WTC11 (cell line): ENCODE results near the gene CCDC24. TPM values are rescaled to one million over a fixed set of nuclear protein-coding genes. Genes with fewer than 3 reads are reported as not detected.

Experiments
- ATAC-seq: fragments of 200-7000 bp; cut with Tn5 transposase; 2 replicates; pipeline ENCODE4 v1.10.0; 2021; ENCODE audit warnings: mild to moderate bottlenecking, moderate library complexity
- CTCF ChIA-PET: fragments of 300-600 bp; sonication (Branson Sonifier 250); formaldehyde crosslinking; loops from one replicate; lab custom pipeline; 2021; ENCODE audit warnings: antibody characterized with exemption; lab: Charles Lee
- POLR2A ChIA-PET: fragments of 350-600 bp; sonication (Branson Sonifier 250); formaldehyde crosslinking; loops from one replicate; lab custom pipeline; 2021; ENCODE audit warnings: antibody characterized with exemption; lab: Charles Lee
- DNase-seq: peaks from one replicate; pipeline ENCODE4 v3.0.0; 2021; ENCODE audit warnings: low spot score
- H3K27ac Mint-ChIP-seq: 2 replicates; pipeline ENCODE4 v1.8.0; 2021; ENCODE audit warnings: mixed read lengths
- H3K27me3 Mint-ChIP-seq: 2 replicates; pipeline ENCODE4 v1.8.0; 2021; ENCODE audit warnings: low read depth, mild to moderate bottlenecking, moderate library complexity, mixed read lengths
- H3K36me3 Mint-ChIP-seq: 2 replicates; pipeline ENCODE4 v1.8.0; 2021; ENCODE audit warnings: mixed read lengths
- H3K4me1 Mint-ChIP-seq: 2 replicates; pipeline ENCODE4 v1.8.0; 2022; ENCODE audit warnings: mixed read lengths
- H3K4me3 Mint-ChIP-seq: 2 replicates; pipeline ENCODE4 v1.8.0; 2021; ENCODE audit warnings: mild to moderate bottlenecking, moderate library complexity, mixed read lengths
- H3K9me3 Mint-ChIP-seq: 2 replicates; pipeline ENCODE4 v1.8.0; 2021; ENCODE audit warnings: mixed read lengths
- CBFB ChIP-seq: sonication (generic); formaldehyde crosslinking; IDR thresholded peaks from 2 replicates; pipeline ENCODE4 v1.8.1; 2022; ENCODE audit warnings: mild to moderate bottlenecking, low read depth, missing genetic modification reagents
- CTCF ChIP-seq: fragments of 200-600 bp; IDR thresholded peaks from 2 replicates; pipeline ENCODE4 v1.8.0; 2022; ENCODE audit warnings: antibody characterized with exemption
- E2F5 ChIP-seq: sonication (generic); formaldehyde crosslinking; IDR thresholded peaks from 2 replicates; pipeline ENCODE4 v1.8.1; 2022; ENCODE audit warnings: mild to moderate bottlenecking, moderate library complexity, missing genetic modification reagents
- ELF4 ChIP-seq: sonication (generic); formaldehyde crosslinking; IDR thresholded peaks from 2 replicates; pipeline ENCODE4 v1.8.1; 2022; ENCODE audit warnings: low read depth, mild to moderate bottlenecking, moderate library complexity, missing genetic modification reagents
- GRHL2 ChIP-seq: fragments of 250-450 bp; sonication (Bioruptor Pico); IDR thresholded peaks from 2 replicates; pipeline ENCODE4 v1.8.0; 2022; ENCODE audit warnings: mild to moderate bottlenecking, moderate library complexity; ENCODE audit not compliant: insufficient replicate concordance, severe bottlenecking
- JAZF1 ChIP-seq: fragments of 250-450 bp; sonication (Bioruptor Pico); IDR thresholded peaks from 2 replicates; pipeline ENCODE4 v1.9.0; 2021; ENCODE audit warnings: moderate library complexity, mild to moderate bottlenecking, inconsistent platforms
- MLX ChIP-seq: sonication (generic); formaldehyde crosslinking; IDR thresholded peaks from 2 replicates; pipeline ENCODE4 v1.8.1; 2023; ENCODE audit warnings: mild to moderate bottlenecking, missing genetic modification reagents, moderate library complexity
- MYBL2 ChIP-seq: sonication (generic); formaldehyde crosslinking; IDR thresholded peaks from 2 replicates; pipeline ENCODE4 v1.8.1; 2023; ENCODE audit warnings: mild to moderate bottlenecking, moderate library complexity, missing genetic modification reagents
- NFATC4 ChIP-seq: fragments of 250-450 bp; sonication (Bioruptor Pico); IDR thresholded peaks from 2 replicates; pipeline ENCODE4 v1.9.0; 2021; ENCODE audit warnings: mild to moderate bottlenecking
- NR1H2 ChIP-seq: sonication (generic); formaldehyde crosslinking; IDR thresholded peaks from 2 replicates; pipeline ENCODE4 v1.9.0; 2021; ENCODE audit warnings: mild to moderate bottlenecking, moderate library complexity, missing genetic modification reagents
- RORB ChIP-seq: fragments of 250-450 bp; sonication (Bioruptor Pico); IDR thresholded peaks from 2 replicates; pipeline ENCODE4 v1.9.0; 2021; ENCODE audit warnings: mild to moderate bottlenecking
- SOX15 ChIP-seq: fragments of 250-450 bp; sonication (Bioruptor Pico); IDR thresholded peaks from 2 replicates; pipeline ENCODE4 v1.9.0; 2021; ENCODE audit warnings: mild to moderate bottlenecking
- SP1 ChIP-seq: sonication (generic); formaldehyde crosslinking; conservative IDR thresholded peaks from 2 replicates; pipeline ENCODE4 v1.8.1; 2022; ENCODE audit warnings: missing genetic modification reagents
- TP53 ChIP-seq: sonication (generic); formaldehyde crosslinking; IDR thresholded peaks from 2 replicates; pipeline ENCODE4 v1.8.1; 2023; ENCODE audit warnings: mild to moderate bottlenecking, missing genetic modification reagents
- ZNF121 ChIP-seq: sonication (generic); formaldehyde crosslinking; IDR thresholded peaks from 2 replicates; pipeline ENCODE4 v1.8.0; 2023; ENCODE audit warnings: missing genetic modification reagents
- ZNF219 ChIP-seq: sonication (generic); formaldehyde crosslinking; IDR thresholded peaks from 2 replicates; pipeline ENCODE4 v1.8.0; 2023; ENCODE audit warnings: missing genetic modification reagents, mild to moderate bottlenecking, borderline replicate concordance
- ZNF281 ChIP-seq: sonication (generic); formaldehyde crosslinking; IDR thresholded peaks from 2 replicates; pipeline ENCODE4 v1.8.0; 2023; ENCODE audit warnings: mild to moderate bottlenecking, missing genetic modification reagents
- ZNF317 ChIP-seq: sonication (generic); formaldehyde crosslinking; IDR thresholded peaks from 2 replicates; pipeline ENCODE4 v1.8.1; 2023; ENCODE audit warnings: low read depth, mild to moderate bottlenecking, moderate library complexity, missing genetic modification reagents, borderline replicate concordance
- ZNF512 ChIP-seq: sonication (generic); formaldehyde crosslinking; IDR thresholded peaks from 2 replicates; pipeline ENCODE4 v1.8.1; 2022; ENCODE audit warnings: missing genetic modification reagents, borderline replicate concordance
- total RNA-seq: library from RNA; stranded (reverse); gene quantifications from 3 replicates; pipeline ENCODE4 v1.2.3, GENCODE V29; 2021
- TF ChIP-seq, protein P1 (sequence below): sonication (generic); formaldehyde crosslinking; IDR thresholded peaks from 2 replicates; pipeline ENCODE4 v1.8.0; 2022; ENCODE audit warnings: mild to moderate bottlenecking, missing genetic modification reagents
- TF ChIP-seq, protein P2 (sequence below): sonication (generic); formaldehyde crosslinking; conservative IDR thresholded peaks from 2 replicates; pipeline ENCODE4 v1.8.1; 2022; ENCODE audit warnings: mild to moderate bottlenecking, missing genetic modification reagents

Gene CCDC24
- total RNA-seq, 1 experiment from 2014 or later, result 12.1 TPM

DNA sequence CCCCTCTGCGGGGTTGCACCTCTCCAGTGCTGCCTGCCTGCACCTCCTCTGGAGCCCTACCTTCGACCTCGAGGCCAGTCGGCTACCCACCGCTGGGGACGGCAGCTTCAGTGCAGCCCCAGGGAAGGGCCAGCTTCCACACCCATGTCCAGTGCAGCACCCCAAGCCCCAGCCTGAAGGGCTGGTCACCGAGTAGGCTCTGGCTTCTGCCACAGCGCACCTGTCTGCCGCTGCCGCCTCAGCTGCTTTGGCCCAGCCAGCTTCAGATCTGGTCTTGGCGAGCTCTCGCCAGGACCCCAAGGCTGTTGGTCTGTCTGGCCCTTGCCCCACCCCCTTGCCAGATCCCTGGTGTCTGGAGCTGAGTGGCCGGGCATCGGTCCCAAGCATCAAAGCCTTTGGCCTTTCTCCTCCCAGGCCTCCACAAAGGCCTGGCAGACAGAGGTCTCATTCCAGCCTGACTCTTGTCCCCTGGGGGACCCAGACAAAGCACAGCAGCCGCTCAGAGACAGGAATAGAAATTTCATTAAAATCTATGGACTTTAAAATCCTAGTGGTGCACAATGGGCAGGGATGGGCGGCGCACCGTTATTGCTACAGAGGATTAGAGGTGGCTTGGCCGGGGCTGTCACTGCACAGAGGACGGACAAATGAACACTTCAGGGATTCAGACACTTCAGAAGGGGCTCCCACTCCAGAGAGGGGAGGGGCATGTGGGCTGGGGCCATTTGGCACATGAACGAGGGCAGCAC lies 4.8 kb downstream of the CCDC24 start:
- no peak overlapping the region for H3K27ac Mint-ChIP-seq
- POLR2A ChIA-PET, result no interaction called here
- no peak for ATAC-seq
- no peaks in the 10 kb centered on the region for H3K9me3 Mint-ChIP-seq
- H3K4me3 Mint-ChIP-seq, result no peak overlapping the region
- peaks cover 22% of the 10 kb centered on the region for H3K4me1 Mint-ChIP-seq
- no peak for DNase-seq
- CTCF ChIA-PET, result interaction anchor here (0.7 to 9.8 kb wide), 7 partner anchors 8 to 107 kb away, joined by 3 to 87 read pairs (median 5); partner anchors contain the start of gene ATP6V0B
- H3K27me3 Mint-ChIP-seq, result peaks cover 14% of the 10 kb centered on the region
- TF ChIP-seq, protein P1, sequence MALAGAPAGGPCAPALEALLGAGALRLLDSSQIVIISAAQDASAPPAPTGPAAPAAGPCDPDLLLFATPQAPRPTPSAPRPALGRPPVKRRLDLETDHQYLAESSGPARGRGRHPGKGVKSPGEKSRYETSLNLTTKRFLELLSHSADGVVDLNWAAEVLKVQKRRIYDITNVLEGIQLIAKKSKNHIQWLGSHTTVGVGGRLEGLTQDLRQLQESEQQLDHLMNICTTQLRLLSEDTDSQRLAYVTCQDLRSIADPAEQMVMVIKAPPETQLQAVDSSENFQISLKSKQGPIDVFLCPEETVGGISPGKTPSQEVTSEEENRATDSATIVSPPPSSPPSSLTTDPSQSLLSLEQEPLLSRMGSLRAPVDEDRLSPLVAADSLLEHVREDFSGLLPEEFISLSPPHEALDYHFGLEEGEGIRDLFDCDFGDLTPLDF (CRISPR knock-in tag), result 0 out of 2 replicates have a peak, but pooled peaks have one; percentile 40
- TF ChIP-seq CBFB (CRISPR knock-in tag) (no peak), MLX (no peak)
- H3K36me3 Mint-ChIP-seq, result peaks cover 2% of the 10 kb centered on the region

- ATAC-seq (no peak), DNase-seq (no peak)
- POLR2A ChIA-PET, result no interaction called here
- peaks cover 22% of the 10 kb centered on the region for H3K4me1 Mint-ChIP-seq
- TF ChIP-seq NFATC4 (CRISPR knock-in tag) (no peak), JAZF1 (no peak), ZNF281 (CRISPR knock-in tag) (no peak), ZNF512 (CRISPR knock-in tag) (no peak), NR1H2 (CRISPR knock-in tag) (no peak), RORB (CRISPR knock-in tag) (no peak), ZNF317 (CRISPR knock-in tag) (no peak), SP1 (CRISPR knock-in tag) (no peak), ZNF121 (CRISPR knock-in tag) (no peak), SOX15 (CRISPR knock-in tag) (no peak)
- peaks cover 14% of the 10 kb centered on the region for H3K27me3 Mint-ChIP-seq
- no peak overlapping the region for H3K27ac Mint-ChIP-seq
- no peak overlapping the region for H3K4me3 Mint-ChIP-seq
- CTCF ChIA-PET, result interaction anchor here (1.6 to 9.8 kb wide), 3 partner anchors 8 to 40 kb away, joined by 5 to 87 read pairs (median 16); no protein-coding TSS in a partner anchor
- peaks cover 6% of the 10 kb centered on the region for H3K36me3 Mint-ChIP-seq
- H3K9me3 Mint-ChIP-seq, result no peaks in the 10 kb centered on the region
Observed at GRCh38 chr1:43996733-43997115, 5.3 kb downstream of the CCDC24 start.

- H3K9me3 Mint-ChIP-seq, result no peaks in the 10 kb centered on the region
- peaks cover 18% of the 10 kb centered on the region for H3K4me1 Mint-ChIP-seq
- H3K27ac Mint-ChIP-seq, result no peak overlapping the region
- POLR2A ChIA-PET, result no interaction called here
- DNase-seq (no peak), ATAC-seq (no peak)
- H3K4me3 Mint-ChIP-seq, result no peak overlapping the region
- CTCF ChIA-PET, result interaction anchor here (3.8 kb wide), 1 partner anchor 39 kb away, joined by 16 read pairs; no protein-coding TSS in a partner anchor
- H3K36me3 Mint-ChIP-seq, result peaks cover 9% of the 10 kb centered on the region
- H3K27me3 Mint-ChIP-seq, result peaks cover 13% of the 10 kb centered on the region
- TF ChIP-seq, protein P2, sequence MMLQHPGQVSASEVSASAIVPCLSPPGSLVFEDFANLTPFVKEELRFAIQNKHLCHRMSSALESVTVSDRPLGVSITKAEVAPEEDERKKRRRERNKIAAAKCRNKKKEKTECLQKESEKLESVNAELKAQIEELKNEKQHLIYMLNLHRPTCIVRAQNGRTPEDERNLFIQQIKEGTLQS (CRISPR knock-in tag), result no peak
- no peak for TF ChIP-seq SP1 (CRISPR knock-in tag)
- no peak for TF ChIP-seq TP53
- no peak for TF ChIP-seq CTCF
- no peak for TF ChIP-seq ELF4 (CRISPR knock-in tag)
- TF ChIP-seq ZNF317 (CRISPR knock-in tag), result no peak
- no peak for TF ChIP-seq E2F5 (CRISPR knock-in tag)
- no peak for TF ChIP-seq MYBL2 (CRISPR knock-in tag)
- no peak for TF ChIP-seq ZNF219 (CRISPR knock-in tag)
- TF ChIP-seq GRHL2, result no peak
Observed at GRCh38 chr1:43997295-43997999, 6.0 kb downstream of the CCDC24 start.
